ENCODE measurements around the gene POLR1B. TPM values are rescaled to one million over a fixed set of nuclear protein-coding genes. Genes with fewer than 3 reads are reported as not detected.
A peak's percentile ranks its signal among the peaks of the same experiment; 100 is the strongest.

POLR1B gene
- total and polyA plus RNA-seq, 10 of the 15 experiments (the other 5 are each of a cell fraction or from before 2014, with no cell fraction given): 13.4 to 55.8 (median 35.9) TPM

- TF ChIP-seq PRDM15 (CRISPR knock-in tag; IDR thresholded peaks at IDR 0.05) (no peak), RUNX3 (IDR thresholded peaks at IDR 0.05; ENCODE audit: low read length) (peak; percentile 89), BACH1 (IDR thresholded peaks at IDR 0.05; ENCODE audit: borderline replicate concordance) (peak; percentile 52; the same call in 1 of the 2 replicates), NFYA (IDR thresholded peaks at IDR 0.05; ENCODE audit: borderline replicate concordance, low read depth, low read length) (no peak), YBX1 (IDR thresholded peaks at IDR 0.05) (no peak), JUND (IDR thresholded peaks at IDR 0.05; ENCODE audit: low read depth, low read length) (no peak), TCF3 (IDR thresholded peaks at IDR 0.05; ENCODE audit: borderline replicate concordance, insufficient read depth, low read depth, low read length) (0 out of 2 replicates have a peak, but pooled peaks have one; percentile 26), SRF (IDR thresholded peaks at IDR 0.05; ENCODE audit: low read depth in 2 of 2, low read length in 2 of 2) (peak in 1 of 2 experiments; percentile 70; a peak in 2 of 4 replicates), RB1 (IDR thresholded peaks at IDR 0.05; ENCODE audit: borderline replicate concordance) (0 out of 2 replicates have a peak, but pooled peaks have one; percentile 8), TCF12 (IDR thresholded peaks at IDR 0.05; ENCODE audit: low read depth, low read length) (peak; percentile 52; the same call in 1 of the 2 replicates), MEF2B (IDR thresholded peaks at IDR 0.05; ENCODE audit: partially characterized antibody, poor library complexity, severe bottlenecking) (no peak), PAX5 (IDR thresholded peaks at IDR 0.05; ENCODE audit: borderline replicate concordance, low read depth, low read length) (peak; percentile 36; the same call in 1 of the 2 replicates), ZBTB40 (IDR thresholded peaks at IDR 0.05; ENCODE audit: borderline replicate concordance) (peak; percentile 97), ZNF207 (IDR thresholded peaks at IDR 0.05; ENCODE audit: borderline replicate concordance) (peak; percentile 23; the same call in 1 of the 2 replicates), IKZF2 (IDR thresholded peaks at IDR 0.05) (peak; percentile 4 to 66; a peak in 3 of 4 replicates)
- TF ChIP-seq, protein P1, sequence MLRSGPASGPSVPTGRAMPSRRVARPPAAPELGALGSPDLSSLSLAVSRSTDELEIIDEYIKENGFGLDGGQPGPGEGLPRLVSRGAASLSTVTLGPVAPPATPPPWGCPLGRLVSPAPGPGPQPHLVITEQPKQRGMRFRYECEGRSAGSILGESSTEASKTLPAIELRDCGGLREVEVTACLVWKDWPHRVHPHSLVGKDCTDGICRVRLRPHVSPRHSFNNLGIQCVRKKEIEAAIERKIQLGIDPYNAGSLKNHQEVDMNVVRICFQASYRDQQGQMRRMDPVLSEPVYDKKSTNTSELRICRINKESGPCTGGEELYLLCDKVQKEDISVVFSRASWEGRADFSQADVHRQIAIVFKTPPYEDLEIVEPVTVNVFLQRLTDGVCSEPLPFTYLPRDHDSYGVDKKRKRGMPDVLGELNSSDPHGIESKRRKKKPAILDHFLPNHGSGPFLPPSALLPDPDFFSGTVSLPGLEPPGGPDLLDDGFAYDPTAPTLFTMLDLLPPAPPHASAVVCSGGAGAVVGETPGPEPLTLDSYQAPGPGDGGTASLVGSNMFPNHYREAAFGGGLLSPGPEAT (IDR thresholded peaks at IDR 0.05; ENCODE audit: low read depth): peak; percentile 54
- TF ChIP-seq, protein P2, sequence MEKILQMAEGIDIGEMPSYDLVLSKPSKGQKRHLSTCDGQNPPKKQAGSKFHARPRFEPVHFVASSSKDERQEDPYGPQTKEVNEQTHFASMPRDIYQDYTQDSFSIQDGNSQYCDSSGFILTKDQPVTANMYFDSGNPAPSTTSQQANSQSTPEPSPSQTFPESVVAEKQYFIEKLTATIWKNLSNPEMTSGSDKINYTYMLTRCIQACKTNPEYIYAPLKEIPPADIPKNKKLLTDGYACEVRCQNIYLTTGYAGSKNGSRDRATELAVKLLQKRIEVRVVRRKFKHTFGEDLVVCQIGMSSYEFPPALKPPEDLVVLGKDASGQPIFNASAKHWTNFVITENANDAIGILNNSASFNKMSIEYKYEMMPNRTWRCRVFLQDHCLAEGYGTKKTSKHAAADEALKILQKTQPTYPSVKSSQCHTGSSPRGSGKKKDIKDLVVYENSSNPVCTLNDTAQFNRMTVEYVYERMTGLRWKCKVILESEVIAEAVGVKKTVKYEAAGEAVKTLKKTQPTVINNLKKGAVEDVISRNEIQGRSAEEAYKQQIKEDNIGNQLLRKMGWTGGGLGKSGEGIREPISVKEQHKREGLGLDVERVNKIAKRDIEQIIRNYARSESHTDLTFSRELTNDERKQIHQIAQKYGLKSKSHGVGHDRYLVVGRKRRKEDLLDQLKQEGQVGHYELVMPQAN (conservative IDR thresholded peaks at IDR 0.05): peak; percentile 97
Observed at GRCh38 chr2:112542123-112542983, at the start of gene POLR1B (continued).

All from GM12878 (cell line).